ENCODE data around the gene CRYZ.

DNA sequence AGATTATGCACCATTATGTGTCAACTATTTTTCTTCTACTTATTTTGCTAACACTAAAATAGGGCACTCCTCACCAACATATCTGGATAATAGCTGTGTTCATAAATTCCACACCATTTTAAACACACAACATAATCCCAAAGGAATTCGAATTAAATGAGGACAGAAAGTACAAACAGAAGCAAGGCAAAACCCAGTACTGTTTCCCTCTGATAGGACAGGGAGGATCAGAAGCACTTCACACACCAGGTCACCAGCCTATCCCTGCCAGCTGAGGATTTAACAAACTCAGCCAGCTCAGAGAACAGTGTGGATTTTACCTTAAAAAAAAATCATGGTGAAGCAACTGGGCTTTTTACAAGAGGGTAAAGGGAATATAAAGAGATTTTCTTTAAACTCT is 20.0 kb downstream of the CRYZ start:
- TF ChIP-seq, protein P1, sequence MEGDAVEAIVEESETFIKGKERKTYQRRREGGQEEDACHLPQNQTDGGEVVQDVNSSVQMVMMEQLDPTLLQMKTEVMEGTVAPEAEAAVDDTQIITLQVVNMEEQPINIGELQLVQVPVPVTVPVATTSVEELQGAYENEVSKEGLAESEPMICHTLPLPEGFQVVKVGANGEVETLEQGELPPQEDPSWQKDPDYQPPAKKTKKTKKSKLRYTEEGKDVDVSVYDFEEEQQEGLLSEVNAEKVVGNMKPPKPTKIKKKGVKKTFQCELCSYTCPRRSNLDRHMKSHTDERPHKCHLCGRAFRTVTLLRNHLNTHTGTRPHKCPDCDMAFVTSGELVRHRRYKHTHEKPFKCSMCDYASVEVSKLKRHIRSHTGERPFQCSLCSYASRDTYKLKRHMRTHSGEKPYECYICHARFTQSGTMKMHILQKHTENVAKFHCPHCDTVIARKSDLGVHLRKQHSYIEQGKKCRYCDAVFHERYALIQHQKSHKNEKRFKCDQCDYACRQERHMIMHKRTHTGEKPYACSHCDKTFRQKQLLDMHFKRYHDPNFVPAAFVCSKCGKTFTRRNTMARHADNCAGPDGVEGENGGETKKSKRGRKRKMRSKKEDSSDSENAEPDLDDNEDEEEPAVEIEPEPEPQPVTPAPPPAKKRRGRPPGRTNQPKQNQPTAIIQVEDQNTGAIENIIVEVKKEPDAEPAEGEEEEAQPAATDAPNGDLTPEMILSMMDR (conservative IDR thresholded peaks at IDR 0.05 in 1 of 2, IDR thresholded peaks at IDR 0.05 in 1 of 2; ENCODE audit: low read depth in 1 of 2, low read length in 2 of 2) = no peak
- TF ChIP-seq EZH2 (IDR thresholded peaks at IDR 0.05; ENCODE audit: low read length, missing control alignments) = no peak

All from fibroblast of lung (primary cell).